K562 (cell line): ENCODE data around the gene VPS4A. TPM values are rescaled to one million over a fixed set of nuclear protein-coding genes. Genes with fewer than 3 reads are reported as not detected.

Source experiments
- DPF2 ChIP-seq: fragments of 450-650 bp; IDR thresholded peaks from 2 replicates; pipeline ENCODE4 v1.6.1; 2016
- ETS2 ChIP-seq: IDR thresholded peaks from 2 replicates; pipeline ENCODE4 v1.6.1; 2016; ENCODE audit warnings: borderline replicate concordance, missing genetic modification characterization, mild to moderate bottlenecking, moderate library complexity, missing compliant biosample characterization; ENCODE audit not compliant: poor library complexity, severe bottlenecking
- FOXK2 ChIP-seq, 2 experiments: fragments of 450-650 bp; IDR thresholded peaks in 1 of 2; conservative IDR thresholded peaks in 1 of 2; 2 replicates each; pipeline ENCODE4 v1.6.1; 2016; ENCODE audit warnings: low read depth in 2 of 2, mild to moderate bottlenecking in 1 of 2
- ILK ChIP-seq: fragments of 450-650 bp; IDR thresholded peaks from 2 replicates; pipeline ENCODE4 v1.6.1; 2016; ENCODE audit warnings: missing genetic modification characterization, low read depth, mild to moderate bottlenecking, missing compliant biosample characterization, moderate library complexity, borderline replicate concordance
- MGA ChIP-seq: fragments of 450-650 bp; IDR thresholded peaks from 2 replicates; pipeline ENCODE4 v1.6.1; 2016; ENCODE audit warnings: mild to moderate bottlenecking, moderate library complexity
- MITF ChIP-seq: IDR thresholded peaks from 2 replicates; pipeline ENCODE4 v1.6.1; 2014; ENCODE audit warnings: antibody characterized with exemption
- PHTF2 ChIP-seq: fragments of 250-450 bp; sonication (Bioruptor Pico); IDR thresholded peaks from 2 replicates; pipeline ENCODE4 v1.5.0; 2021; ENCODE audit warnings: mild to moderate bottlenecking
- SMAD2 ChIP-seq: fragments of 150-350 bp; IDR thresholded peaks from 2 replicates; pipeline ENCODE4 v1.6.1; 2014; ENCODE audit warnings: low read depth, mild to moderate bottlenecking, low read length
- SMAD3 ChIP-seq: fragments of 450-650 bp; formaldehyde crosslinking; conservative IDR thresholded peaks from 2 replicates; pipeline ENCODE4 v1.4.0; 2020; ENCODE audit warnings: mild to moderate bottlenecking
- SOX6 ChIP-seq: fragments of 450-650 bp; IDR thresholded peaks from 2 replicates; pipeline ENCODE4 v1.6.1; 2014; ENCODE audit warnings: mild to moderate bottlenecking
- TFAM ChIP-seq: fragments of 250-450 bp; sonication (Bioruptor Pico); conservative IDR thresholded peaks from 2 replicates; pipeline ENCODE4 v1.5.0; 2021; ENCODE audit warnings: mild to moderate bottlenecking, moderate library complexity
- TRIM28 ChIP-seq: fragments of 450-650 bp; IDR thresholded peaks from 2 replicates; pipeline ENCODE4 v1.6.1; 2017
- ZC3H11A ChIP-seq: IDR thresholded peaks from 2 replicates; pipeline ENCODE4 v1.6.1; 2012; ENCODE audit warnings: low read depth, low read length, improper control_type of control experiment
- ZNF133 ChIP-seq: fragments of 250-450 bp; sonication (Bioruptor Pico); IDR thresholded peaks from 2 replicates; pipeline ENCODE4 v1.4.0; 2020; ENCODE audit warnings: mild to moderate bottlenecking
- ZNF717 ChIP-seq: fragments of 250-450 bp; sonication (Bioruptor Pico); IDR thresholded peaks from 2 replicates; pipeline ENCODE4 v1.5.0; 2021
- polyA plus RNA-seq, 8 experiments: library from polyadenylated mRNA; depleted of rRNA in 4 of 8; stranded (reverse) in 5 of 8; unstranded in 3 of 8; fragments of >200 nt; fragmentation: Nextera tagmentation in 2 of 8; fragmentation: Illumina TruSeq in 1 of 8; extraction: Ambion mirVana in 2 of 8; extraction: Trizol in 1 of 8; gene quantifications; 2 replicates each; pipeline versions ENCODE4 v1.2.1 to v1.2.3, GENCODE V29; 2011 to 2014; ENCODE audit warnings: inconsistent platforms in 1 of 8, missing spikeins in 1 of 8
- total RNA-seq, 7 experiments: library from RNA; depleted of rRNA in 6 of 7; stranded (reverse); fragments of >200 nt in 6 of 7; fragmentation: Illumina TruSeq in 2 of 7; extraction: Trizol in 2 of 7; gene quantifications; 2 replicates each; pipeline versions ENCODE4 v1.2.1 to v1.2.3, GENCODE V29; 2011 to 2021; ENCODE audit warnings: low replicate concordance in 1 of 7

VPS4A gene
- total and polyA plus RNA-seq, 9 of the 15 experiments (the other 6 are each of a cell fraction or from before 2014, with no cell fraction given), result 7.6 to 45.4 (median 29.9) TPM

GRCh38 chr16:69330286-69331109, 19.3 kb downstream of the VPS4A start, which contains the start of gene PDF (continued):
- TF ChIP-seq MGA (peak; percentile 77), ILK (no peak), ZNF133 (CRISPR knock-in tag) (no peak), SOX6 (no peak), ZC3H11A (no peak), TFAM (no peak), SMAD3 (CRISPR knock-in tag) (0 out of 2 replicates have a peak, but pooled peaks have one; percentile 41), SMAD2 (no peak), PHTF2 (CRISPR knock-in tag) (no peak), ETS2 (peak; percentile 14), FOXK2 (conservative IDR thresholded peaks at IDR 0.05 in 1 of 2, IDR thresholded peaks at IDR 0.05 in 1 of 2; ENCODE audit: low read depth in 2 of 2) (no peak), MITF (no peak), ZNF717 (no peak), TRIM28 (no peak), DPF2 (0 out of 2 replicates have a peak, but pooled peaks have one; percentile 9)
